ENCODE results near the gene ABR.
A peak's percentile ranks its signal among the peaks of the same experiment; 100 is the strongest.
"Not testable (repeated sequence)": the region's sequence is repeated elsewhere in the genome, so short reads cannot be mapped to it uniquely, and the experiment has no call there.

Gene ABR

GRCh38 chr17:1047879-1048470 lies 131.8 kb downstream of the ABR start:
- no peak for DNase-seq (ENCODE audit: low spot score)

- no peak for DNase-seq (ENCODE audit: low spot score)
Observed at GRCh38 chr17:1047177-1047878, 132.5 kb downstream of the ABR start.

- no peak for DNase-seq (ENCODE audit: low spot score)
Observed at GRCh38 chr17:1045456-1045855, 134.3 kb downstream of the ABR start.

- DNase-seq (ENCODE audit: low spot score): not testable (repeated sequence)
Observed at GRCh38 chr17:1044387-1045009, 135.3 kb downstream of the ABR start.

- no peak for DNase-seq (ENCODE audit: low spot score)
Observed at GRCh38 chr17:1043601-1044251, 136.1 kb downstream of the ABR start.

- no peak for DNase-seq (ENCODE audit: low spot score)
Observed at GRCh38 chr17:1042486-1042885, 137.3 kb downstream of the ABR start.

GRCh38 chr17:1041746-1042145 lies 138.0 kb downstream of the ABR start:
- DNase-seq (ENCODE audit: low spot score): no peak

- peak; percentile 65 for DNase-seq (ENCODE audit: low spot score)
Observed at GRCh38 chr17:1040216-1040600, 139.6 kb downstream of the ABR start.

GRCh38 chr17:1039511-1040215 lies 140.1 kb downstream of the ABR start:
- DNase-seq (ENCODE audit: low spot score): peak; percentile 77

GRCh38 chr17:1039123-1039507 lies 140.7 kb downstream of the ABR start:
- no peak for DNase-seq (ENCODE audit: low spot score)

- DNase-seq (ENCODE audit: low spot score): no peak
Observed at GRCh38 chr17:1038459-1039122, 141.2 kb downstream of the ABR start.

- DNase-seq (ENCODE audit: low spot score): no peak
Observed at GRCh38 chr17:1037238-1037879, 142.4 kb downstream of the ABR start.

GRCh38 chr17:1036845-1037237 lies 142.9 kb downstream of the ABR start:
- DNase-seq (ENCODE audit: low spot score): no peak

- DNase-seq (ENCODE audit: low spot score): no peak
Observed at GRCh38 chr17:1036171-1036844, 143.5 kb downstream of the ABR start.

- DNase-seq (ENCODE audit: low spot score): no peak
Observed at GRCh38 chr17:1035546-1036170, 144.1 kb downstream of the ABR start.

GRCh38 chr17:1034652-1035210 lies 145.1 kb downstream of the ABR start:
- DNase-seq (ENCODE audit: low spot score): no peak

- no peak for DNase-seq (ENCODE audit: low spot score)
Observed at GRCh38 chr17:1033503-1033902, 146.3 kb downstream of the ABR start.

GRCh38 chr17:1032391-1032790 lies 147.4 kb downstream of the ABR start:
- DNase-seq (ENCODE audit: low spot score): no peak

- DNase-seq (ENCODE audit: low spot score): no peak
Observed at GRCh38 chr17:1031711-1032110, 148.1 kb downstream of the ABR start.
